DOHH2 (cell line): ENCODE data around the gene RALGPS2.
"Not testable (repeated sequence)": the region's sequence is repeated elsewhere in the genome, so short reads cannot be mapped to it uniquely, and the experiment has no call there.

Experiments
- H3F3A ChIP-seq: fragments of 200-600 bp; sonication (generic), shearing (Covaris generic); 2 replicates; pipeline ENCODE4 v1.6.0; 2016; ENCODE audit warnings: antibody characterized with exemption, mild to moderate bottlenecking; ENCODE audit not compliant: control insufficient read depth, insufficient read depth
- H3K27ac ChIP-seq: fragments of 200-600 bp; sonication (generic); 2 replicates; pipeline ENCODE4 v1.5.1; 2014; ENCODE audit warnings: low read depth, mild to moderate bottlenecking, low read length, moderate library complexity
- H3K27me3 ChIP-seq: fragments of 200-600 bp; sonication (generic); 2 replicates; pipeline ENCODE4 v1.6.1; 2014; ENCODE audit warnings: mild to moderate bottlenecking, low read length, mixed read lengths; ENCODE audit not compliant: control insufficient read depth
- H3K36me3 ChIP-seq: fragments of 200-600 bp; sonication (generic); 2 replicates; pipeline ENCODE4 v1.6.1; 2014; ENCODE audit warnings: mild to moderate bottlenecking, low read length, moderate library complexity, mixed read lengths; ENCODE audit not compliant: control insufficient read depth
- H3K4me1 ChIP-seq: fragments of 200-600 bp; sonication (generic); 2 replicates; pipeline ENCODE4 v1.6.1; 2014; ENCODE audit warnings: mild to moderate bottlenecking, low read length, mixed read lengths; ENCODE audit not compliant: control insufficient read depth
- H3K4me2 ChIP-seq: fragments of 200-600 bp; sonication (generic); 2 replicates; pipeline ENCODE4 v1.6.0; 2014; ENCODE audit warnings: mild to moderate bottlenecking, low read length, moderate library complexity
- H3K4me3 ChIP-seq: fragments of 200-600 bp; sonication (generic); 2 replicates; pipeline ENCODE4 v1.5.1; 2014; ENCODE audit warnings: mild to moderate bottlenecking, low read length, mixed read lengths
- H3K79me2 ChIP-seq: fragments of 200-600 bp; sonication (generic); 2 replicates; pipeline ENCODE4 v1.6.1; 2014; ENCODE audit warnings: mild to moderate bottlenecking, low read length, mixed read lengths; ENCODE audit not compliant: control insufficient read depth
- H3K9me2 ChIP-seq: fragments of 200-600 bp; sonication (generic); replicated peaks from 2 replicates; pipeline ENCODE4 v1.6.1; 2014; ENCODE audit warnings: mild to moderate bottlenecking, low read length, mixed read lengths; ENCODE audit not compliant: control insufficient read depth
- H3K9me3 ChIP-seq: fragments of 200-600 bp; sonication (generic); 2 replicates; pipeline ENCODE4 v1.6.1; 2014; ENCODE audit warnings: antibody characterized with exemption, low read length, mixed read lengths; ENCODE audit not compliant: control insufficient read depth, insufficient read depth
- H4K20me1 ChIP-seq: fragments of 200-600 bp; sonication (generic); 2 replicates; pipeline ENCODE4 v1.6.0; 2014; ENCODE audit warnings: low read depth, mild to moderate bottlenecking, antibody characterized with exemption, low read length, moderate library complexity; ENCODE audit not compliant: control insufficient read depth, insufficient read depth
- CTCF ChIP-seq: fragments of 200-600 bp; sonication (generic); IDR thresholded peaks from one replicate; pipeline ENCODE4 v1.5.1; 2014; ENCODE audit warnings: antibody characterized with exemption, mild to moderate bottlenecking, low read depth, low read length; ENCODE audit not compliant: poor library complexity, severe bottlenecking
- EZH2phosphoT487 ChIP-seq: fragments of 200-600 bp; sonication (generic); IDR thresholded peaks from 2 replicates; pipeline ENCODE4 v1.6.1; 2017; ENCODE audit warnings: borderline replicate concordance, mild to moderate bottlenecking, antibody characterized with exemption, low read length, moderate library complexity, mixed read lengths

Gene RALGPS2

GRCh38 chr1:178846306-178846705 is 121.3 kb downstream of the RALGPS2 start:
- Histone ChIP-seq H3K4me1 (no peaks in the 10 kb centered on the region), H3K36me3 (peaks cover 39% of the 10 kb centered on the region), H3K4me2 (no peak overlapping the region), H3F3A (peaks cover 8% of the 10 kb centered on the region; the same call in 1 of the 2 replicates), H3K27me3 (no peaks in the 10 kb centered on the region), H3K9me3 (no peaks in the 10 kb centered on the region), H3K27ac (no peak overlapping the region), H3K79me2 (no peaks in the 10 kb centered on the region), H4K20me1 (peaks cover 3% of the 10 kb centered on the region; the same call in 1 of the 2 replicates), H3K4me3 (no peak overlapping the region), H3K9me2 (no peaks in the 10 kb centered on the region)
- no peak for TF ChIP-seq CTCF
- no peak for TF ChIP-seq EZH2phosphoT487

GRCh38 chr1:178847396-178847849 is 122.4 kb downstream of the RALGPS2 start:
- H3K79me2 ChIP-seq: no peaks in the 10 kb centered on the region
- peaks cover 3% of the 10 kb centered on the region; the same call in 1 of the 2 replicates for H4K20me1 ChIP-seq
- peaks cover 47% of the 10 kb centered on the region for H3K36me3 ChIP-seq
- H3K4me1 ChIP-seq: no peaks in the 10 kb centered on the region
- no peak overlapping the region for H3K4me3 ChIP-seq
- no peak for TF ChIP-seq CTCF
- TF ChIP-seq EZH2phosphoT487: no peak
- no peak overlapping the region for H3K4me2 ChIP-seq
- H3F3A ChIP-seq: peaks cover 8% of the 10 kb centered on the region; the same call in 1 of the 2 replicates
- H3K27ac ChIP-seq: no peak overlapping the region
- no peaks in the 10 kb centered on the region for H3K9me2 ChIP-seq
- no peaks in the 10 kb centered on the region for H3K27me3 ChIP-seq
- no peaks in the 10 kb centered on the region for H3K9me3 ChIP-seq

GRCh38 chr1:178847919-178848318 is 122.9 kb downstream of the RALGPS2 start:
- not testable (repeated sequence) for H4K20me1 ChIP-seq, H3F3A ChIP-seq, H3K9me3 ChIP-seq, H3K79me2 ChIP-seq, H3K9me2 ChIP-seq, H3K27ac ChIP-seq, H3K4me2 ChIP-seq, H3K4me1 ChIP-seq, H3K27me3 ChIP-seq, H3K4me3 ChIP-seq
- H3K36me3 ChIP-seq: peaks cover 52% of the 10 kb centered on the region

- peaks cover 51% of the 10 kb centered on the region for H3K36me3 ChIP-seq
- H3K27ac ChIP-seq: no peak overlapping the region
- H3K27me3 ChIP-seq: no peaks in the 10 kb centered on the region
- no peak overlapping the region for H3K4me3 ChIP-seq
- H3K9me3 ChIP-seq: no peaks in the 10 kb centered on the region
- no peaks in the 10 kb centered on the region for H3K79me2 ChIP-seq
- TF ChIP-seq CTCF: no peak
- no peak for TF ChIP-seq EZH2phosphoT487
- H3K4me1 ChIP-seq: no peaks in the 10 kb centered on the region
- H3K4me2 ChIP-seq: no peak overlapping the region
- peaks cover 10% of the 10 kb centered on the region; the same call in 1 of the 2 replicates for H3F3A ChIP-seq
- H3K9me2 ChIP-seq: no peaks in the 10 kb centered on the region
- peaks cover 3% of the 10 kb centered on the region; the same call in 1 of the 2 replicates for H4K20me1 ChIP-seq
Measured at GRCh38 chr1:178849918-178850317, 124.9 kb downstream of the RALGPS2 start.
